Skeletal muscle cell (primary cell): ENCODE measurements around the gene PREX1.

Source experiments
- DNase-seq: peaks from one replicate; pipeline ENCODE4 v3.0.0-alpha.2; 2010; ENCODE audit warnings: low read depth
- H3K4me3 ChIP-seq: 2 replicates; pipeline ENCODE4 v1.5.1; 2011; ENCODE audit warnings: low read depth, mild to moderate bottlenecking, control low read depth, low read length, moderate library complexity

Gene PREX1

GRCh38 chr20:48622421-48622820, 205.4 kb downstream of the PREX1 start:
- no peak for DNase-seq

GRCh38 chr20:48621376-48622078, 206.3 kb downstream of the PREX1 start:
- DNase-seq = no peak
- no peak overlapping the region for H3K4me3 ChIP-seq

More at GRCh38 chr20:48622421-48622820, 205.4 kb downstream of the PREX1 start:
- H3K4me3 ChIP-seq = no peak overlapping the region

- no peak for DNase-seq
- peak overlapping the region; percentile 32 for H3K4me3 ChIP-seq
These were observed 207.1 kb downstream of the PREX1 start for GRCh38 chr20:48620507-48621375.

- no peak overlapping the region for H3K4me3 ChIP-seq
- DNase-seq = no peak
These were observed 207.7 kb downstream of the PREX1 start for GRCh38 chr20:48620154-48620506.

GRCh38 chr20:48619126-48620101, 208.4 kb downstream of the PREX1 start:
- DNase-seq = no peak
- H3K4me3 ChIP-seq = no peak overlapping the region

GRCh38 chr20:48618631-48619030, 209.2 kb downstream of the PREX1 start:
- H3K4me3 ChIP-seq = no peak overlapping the region
- DNase-seq = no peak

GRCh38 chr20:48618052-48618451, 209.7 kb downstream of the PREX1 start:
- H3K4me3 ChIP-seq = no peak overlapping the region
- DNase-seq = no peak

GRCh38 chr20:48617481-48617880, 210.3 kb downstream of the PREX1 start:
- DNase-seq = no peak
- no peak overlapping the region for H3K4me3 ChIP-seq

- DNase-seq = no peak
These were observed 211.3 kb downstream of the PREX1 start for GRCh38 chr20:48616481-48616880.

GRCh38 chr20:48615871-48616270, 211.9 kb downstream of the PREX1 start:
- no peak for DNase-seq
- H3K4me3 ChIP-seq = no peak overlapping the region

More at GRCh38 chr20:48616481-48616880, 211.3 kb downstream of the PREX1 start:
- no peak overlapping the region for H3K4me3 ChIP-seq

- H3K4me3 ChIP-seq = no peak overlapping the region
These were observed 213.1 kb downstream of the PREX1 start for GRCh38 chr20:48614593-48615274.

GRCh38 chr20:48613926-48614325, 213.9 kb downstream of the PREX1 start:
- DNase-seq = no peak
- H3K4me3 ChIP-seq = no peak overlapping the region

More at GRCh38 chr20:48614593-48615274, 213.1 kb downstream of the PREX1 start:
- no peak for DNase-seq

- DNase-seq = no peak
- H3K4me3 ChIP-seq = no peak overlapping the region
These were observed 215.5 kb downstream of the PREX1 start for GRCh38 chr20:48612335-48612734.

- DNase-seq = no peak
- H3K4me3 ChIP-seq = no peak overlapping the region
These were observed 216.8 kb downstream of the PREX1 start for GRCh38 chr20:48610996-48611395.

GRCh38 chr20:48609491-48609978, 218.3 kb downstream of the PREX1 start:
- no peak for DNase-seq

GRCh38 chr20:48608756-48609155, 219.0 kb downstream of the PREX1 start:
- no peak overlapping the region for H3K4me3 ChIP-seq
- DNase-seq = no peak

More at GRCh38 chr20:48609491-48609978, 218.3 kb downstream of the PREX1 start:
- H3K4me3 ChIP-seq = no peak overlapping the region

- H3K4me3 ChIP-seq = no peak overlapping the region
- no peak for DNase-seq
These were observed 220.3 kb downstream of the PREX1 start for GRCh38 chr20:48607544-48607865.

- DNase-seq = no peak
These were observed 220.8 kb downstream of the PREX1 start for GRCh38 chr20:48606841-48607543.

More at GRCh38 chr20:48606841-48607543, 220.8 kb downstream of the PREX1 start:
- no peak overlapping the region for H3K4me3 ChIP-seq
